ENCODE measurements around the gene RAD51B. TPM values are rescaled to one million over a fixed set of nuclear protein-coding genes. Genes with fewer than 3 reads are reported as not detected.
A peak's percentile ranks its signal among the peaks of the same experiment; 100 is the strongest.

Gene RAD51B
- total and polyA plus RNA-seq, 2 of the 13 experiments (the other 11 are each of a cell fraction or from before 2014, with no cell fraction given) = 7.0 to 9.5 TPM

GRCh38 chr14:68679301-68679700, 859.7 kb downstream of the RAD51B start (continued):
- TF ChIP-seq ZNF629 (CRISPR knock-in tag; conservative IDR thresholded peaks at IDR 0.05) (peak; percentile 95), CHD4 (IDR thresholded peaks at IDR 0.05; ENCODE audit: borderline replicate concordance, low read length) (peak; percentile 70; the same call in 1 of the 2 replicates), CCAR2 (optimal IDR thresholded peaks at IDR 0.05; ENCODE audit: low read depth, low read length) (no peak), ZNF720 (CRISPR knock-in tag; IDR thresholded peaks at IDR 0.05) (no peak), ZNF547 (CRISPR knock-in tag; IDR thresholded peaks at IDR 0.05) (no peak), ZMYM3 (CRISPR knock-in tag; IDR thresholded peaks at IDR 0.05) (peak; percentile 78; the same call in 1 of the 2 replicates), KLF15 (CRISPR knock-in tag; IDR thresholded peaks at IDR 0.05; ENCODE audit: borderline replicate concordance) (no peak), RFX5 (IDR thresholded peaks at IDR 0.05; ENCODE audit: low read depth, low read length) (no peak)
- TF ChIP-seq, protein P1, sequence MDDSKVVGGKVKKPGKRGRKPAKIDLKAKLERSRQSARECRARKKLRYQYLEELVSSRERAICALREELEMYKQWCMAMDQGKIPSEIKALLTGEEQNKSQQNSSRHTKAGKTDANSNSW (CRISPR knock-in tag; IDR thresholded peaks at IDR 0.05; ENCODE audit: borderline replicate concordance) = no peak
- TF ChIP-seq, protein P2, sequence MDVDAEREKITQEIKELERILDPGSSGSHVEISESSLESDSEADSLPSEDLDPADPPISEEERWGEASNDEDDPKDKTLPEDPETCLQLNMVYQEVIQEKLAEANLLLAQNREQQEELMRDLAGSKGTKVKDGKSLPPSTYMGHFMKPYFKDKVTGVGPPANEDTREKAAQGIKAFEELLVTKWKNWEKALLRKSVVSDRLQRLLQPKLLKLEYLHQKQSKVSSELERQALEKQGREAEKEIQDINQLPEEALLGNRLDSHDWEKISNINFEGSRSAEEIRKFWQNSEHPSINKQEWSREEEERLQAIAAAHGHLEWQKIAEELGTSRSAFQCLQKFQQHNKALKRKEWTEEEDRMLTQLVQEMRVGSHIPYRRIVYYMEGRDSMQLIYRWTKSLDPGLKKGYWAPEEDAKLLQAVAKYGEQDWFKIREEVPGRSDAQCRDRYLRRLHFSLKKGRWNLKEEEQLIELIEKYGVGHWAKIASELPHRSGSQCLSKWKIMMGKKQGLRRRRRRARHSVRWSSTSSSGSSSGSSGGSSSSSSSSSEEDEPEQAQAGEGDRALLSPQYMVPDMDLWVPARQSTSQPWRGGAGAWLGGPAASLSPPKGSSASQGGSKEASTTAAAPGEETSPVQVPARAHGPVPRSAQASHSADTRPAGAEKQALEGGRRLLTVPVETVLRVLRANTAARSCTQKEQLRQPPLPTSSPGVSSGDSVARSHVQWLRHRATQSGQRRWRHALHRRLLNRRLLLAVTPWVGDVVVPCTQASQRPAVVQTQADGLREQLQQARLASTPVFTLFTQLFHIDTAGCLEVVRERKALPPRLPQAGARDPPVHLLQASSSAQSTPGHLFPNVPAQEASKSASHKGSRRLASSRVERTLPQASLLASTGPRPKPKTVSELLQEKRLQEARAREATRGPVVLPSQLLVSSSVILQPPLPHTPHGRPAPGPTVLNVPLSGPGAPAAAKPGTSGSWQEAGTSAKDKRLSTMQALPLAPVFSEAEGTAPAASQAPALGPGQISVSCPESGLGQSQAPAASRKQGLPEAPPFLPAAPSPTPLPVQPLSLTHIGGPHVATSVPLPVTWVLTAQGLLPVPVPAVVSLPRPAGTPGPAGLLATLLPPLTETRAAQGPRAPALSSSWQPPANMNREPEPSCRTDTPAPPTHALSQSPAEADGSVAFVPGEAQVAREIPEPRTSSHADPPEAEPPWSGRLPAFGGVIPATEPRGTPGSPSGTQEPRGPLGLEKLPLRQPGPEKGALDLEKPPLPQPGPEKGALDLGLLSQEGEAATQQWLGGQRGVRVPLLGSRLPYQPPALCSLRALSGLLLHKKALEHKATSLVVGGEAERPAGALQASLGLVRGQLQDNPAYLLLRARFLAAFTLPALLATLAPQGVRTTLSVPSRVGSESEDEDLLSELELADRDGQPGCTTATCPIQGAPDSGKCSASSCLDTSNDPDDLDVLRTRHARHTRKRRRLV (CRISPR knock-in tag; IDR thresholded peaks at IDR 0.05) = no peak

All from HepG2 (cell line).